ENCODE measurements around the gene RAB30.

RAB30 gene

GRCh38 chr11:83071567-83072349 lies at the start of gene RAB30:
RAB30 (minus strand) TSS chr11:83071897; CDS start chr11:82997316, 74,581 bp downstream.
- peak; percentile 97 to 98 for DNase-seq

GRCh38 chr11:83120327-83120726 lies 48.6 kb upstream of the RAB30 start:
- no peak for DNase-seq

- DNase-seq: no peak
Measured at GRCh38 chr11:83119216-83119615, 47.5 kb upstream of the RAB30 start.

GRCh38 chr11:83118814-83119213 lies 47.1 kb upstream of the RAB30 start:
- no peak for DNase-seq

GRCh38 chr11:83116015-83116641 lies 44.4 kb upstream of the RAB30 start:
- no peak for DNase-seq

GRCh38 chr11:83115551-83115950 lies 43.9 kb upstream of the RAB30 start:
- DNase-seq: no peak

- DNase-seq: no peak
Measured at GRCh38 chr11:83115026-83115425, 43.3 kb upstream of the RAB30 start.

- DNase-seq: no peak
Measured at GRCh38 chr11:83112886-83113285, 41.2 kb upstream of the RAB30 start.

- no peak for DNase-seq
Measured at GRCh38 chr11:83105168-83105567, 33.5 kb upstream of the RAB30 start.

- DNase-seq: no peak
Measured at GRCh38 chr11:83102834-83103233, 31.1 kb upstream of the RAB30 start.

GRCh38 chr11:83097429-83098075 lies 25.9 kb upstream of the RAB30 start:
- DNase-seq: no peak

- DNase-seq: no peak
Measured at GRCh38 chr11:83093634-83094033, 21.9 kb upstream of the RAB30 start.

GRCh38 chr11:83092488-83093384 lies 21.0 kb upstream of the RAB30 start:
- DNase-seq: no peak

GRCh38 chr11:83088965-83089364 lies 17.3 kb upstream of the RAB30 start:
- no peak for DNase-seq

- no peak for DNase-seq
Measured at GRCh38 chr11:83087035-83087434, 15.3 kb upstream of the RAB30 start.

- DNase-seq: no peak
Measured at GRCh38 chr11:83079820-83080219, 8.1 kb upstream of the RAB30 start.

- DNase-seq: no peak
Measured at GRCh38 chr11:83078269-83078668, 6.6 kb upstream of the RAB30 start.

- DNase-seq: no peak
Measured at GRCh38 chr11:83073884-83074283, 2.2 kb upstream of the RAB30 start.

GRCh38 chr11:83073258-83073657 lies 1.6 kb upstream of the RAB30 start:
- DNase-seq: no peak

GRCh38 chr11:83072350-83073242 lies 899 bp upstream of the RAB30 start:
- DNase-seq: peak in 1 of 2 donors; percentile 21

GRCh38 chr11:83070731-83071566 lies 748 bp downstream of the RAB30 start:
- DNase-seq: peak in 1 of 2 donors; percentile 29
